PC-9 (cell line): ENCODE data around the gene PACRG. TPM values are rescaled to one million over a fixed set of nuclear protein-coding genes. Genes with fewer than 3 reads are reported as not detected.
"Not testable (repeated sequence)": the region's sequence is repeated elsewhere in the genome, so short reads cannot be mapped to it uniquely, and the experiment has no call there.

ENCODE experiments used
- Bru-seq: library from RNA; stranded (reverse); fragments of 400-500 nt; gene quantifications from one replicate; lab custom pipeline; 2021; lab: Mats Ljungman, UMichigan
- BruChase-seq, 2 experiments: library from RNA; stranded (reverse); fragments of 400-500 nt; gene quantifications; one replicate each; lab custom pipeline; 2021; lab: Mats Ljungman, UMichigan
- BruUV-seq: library from RNA; stranded (reverse); fragments of 400-500 nt; replicated peaks from 2 replicates; lab custom pipeline; 2021; lab: Mats Ljungman, UMichigan
- CTCF ChIA-PET: fragments of 300-600 bp; sonication (Branson Sonifier 250); formaldehyde crosslinking; loops from one replicate; lab custom pipeline; 2022; ENCODE audit warnings: antibody characterized with exemption; lab: Charles Lee
- POLR2A ChIA-PET: fragments of 300-600 bp; sonication (Branson Sonifier 250); formaldehyde crosslinking; loops from one replicate; lab custom pipeline; 2022; ENCODE audit warnings: antibody characterized with exemption; ENCODE audit not compliant: unreplicated experiment; lab: Charles Lee
- DNase-seq, 2 experiments: peaks; one replicate each; pipeline versions ENCODE4 v3.0.0 to v3.0.0-alpha.2; 2015 to 2022; ENCODE audit warnings: mixed read lengths in 1 of 2
- H2AFZ ChIP-seq: fragments of 200-600 bp; sonication (generic); 2 replicates; pipeline ENCODE4 v1.8.1; 2017; ENCODE audit warnings: antibody characterized with exemption
- H3F3A ChIP-seq: fragments of 200-600 bp; sonication (generic); 2 replicates; pipeline ENCODE4 v1.8.1; 2017; ENCODE audit warnings: antibody characterized with exemption, mild to moderate bottlenecking, low read depth; ENCODE audit not compliant: insufficient read depth
- H3K27ac ChIP-seq: fragments of 200-600 bp; sonication (generic); 2 replicates; pipeline ENCODE4 v1.6.1; 2016; ENCODE audit warnings: mixed run types
- H3K27me3 ChIP-seq: fragments of 200-600 bp; sonication (generic); 2 replicates; pipeline ENCODE4 v1.6.1; 2016; ENCODE audit warnings: low read depth, mixed run types; ENCODE audit not compliant: insufficient read depth
- H3K36me3 ChIP-seq: fragments of 200-600 bp; sonication (generic); 2 replicates; pipeline ENCODE4 v1.6.1; 2016; ENCODE audit warnings: low read depth, mixed run types
- H3K4me1 ChIP-seq: fragments of 200-600 bp; sonication (generic); replicated peaks from 2 replicates; pipeline ENCODE4 v1.6.1; 2016; ENCODE audit warnings: mixed run types; ENCODE audit not compliant: insufficient read depth
- H3K4me2 ChIP-seq: fragments of 200-600 bp; sonication (generic); 2 replicates; pipeline ENCODE4 v1.6.1; 2017; ENCODE audit warnings: mixed run types
- H3K4me3 ChIP-seq: fragments of 200-600 bp; sonication (generic); 2 replicates; pipeline ENCODE4 v1.6.1; 2016; ENCODE audit warnings: mixed run types
- H3K79me2 ChIP-seq: fragments of 200-600 bp; sonication (generic); 2 replicates; pipeline ENCODE4 v1.6.1; 2017; ENCODE audit warnings: low read depth, mixed run types
- H3K9me2 ChIP-seq: fragments of 200-600 bp; sonication (generic); 2 replicates; pipeline ENCODE4 v1.8.1; 2017; ENCODE audit warnings: mild to moderate bottlenecking; ENCODE audit not compliant: insufficient read depth
- H3K9me3 ChIP-seq: fragments of 200-600 bp; sonication (generic); 2 replicates; pipeline ENCODE4 v1.8.1; 2016; ENCODE audit warnings: low read depth; ENCODE audit not compliant: insufficient read depth
- H4K20me1 ChIP-seq: fragments of 200-600 bp; sonication (generic); 2 replicates; pipeline ENCODE4 v1.8.1; 2017; ENCODE audit not compliant: insufficient read depth
- CTCF ChIP-seq: fragments of 200-600 bp; sonication (generic); conservative IDR thresholded peaks from 2 replicates; pipeline ENCODE4 v1.6.1; 2017; ENCODE audit warnings: mixed run types, antibody characterized with exemption, mild to moderate bottlenecking, moderate library complexity
- EZH2 ChIP-seq: fragments of 200-600 bp; sonication (generic); IDR thresholded peaks from 2 replicates; pipeline ENCODE4 v1.8.0; 2017; ENCODE audit warnings: antibody characterized with exemption, low read depth
- intact Hi-C: fragments of 100-400 bp; cut with micrococcal nuclease; formaldehyde crosslinking; loops from one replicate; pipeline ENCODE4 v1.10.0; 2022; ENCODE audit not compliant: unreplicated experiment
- long read RNA-seq: library from polyadenylated mRNA; stranded (forward); transcript quantifications from one replicate; pipeline ENCODE4 v2.0.0, GENCODE V29; 2022
- total RNA-seq: library from RNA; stranded (reverse); gene quantifications from 2 replicates; pipeline ENCODE4 v1.2.3, GENCODE V29; 2021

PACRG gene
- total RNA-seq = not detected in 2 replicates
- percentile 1 among the genes with signal in this experiment for Bru-seq, nascent RNA
- percentile 1 among the genes with signal in this experiment for BruChase-seq, experiment 1, labeled RNA remaining after a 2-hour chase
- percentile 1 among the genes with signal in this experiment for BruChase-seq, experiment 2, labeled RNA remaining after a 6-hour chase
- long read RNA-seq = 0 reads

- Histone ChIP-seq H3K4me2 (peak within 1 kb of the TSS; percentile 77), H2AFZ (peak within 1 kb of the TSS; percentile 81), H3K79me2 (no peaks in the 10 kb centered on the region), H3K4me1 (0 out of 2 replicates have a peak, but pooled peaks cover 5% of the 10 kb centered on the region), H3K27me3 (no peaks in the 10 kb centered on the region), H3K36me3 (no peaks in the 10 kb centered on the region), H4K20me1 (no peaks in the 10 kb centered on the region), H3K9me2 (no peaks in the 10 kb centered on the region), H3K9me3 (no peaks in the 10 kb centered on the region), H3K4me3 (peak within 1 kb of the TSS; percentile 68), H3K27ac (no peak within 1 kb of the TSS), H3F3A (no peaks in the 10 kb centered on the region)
- TF ChIP-seq EZH2 (no peak), CTCF (no peak)
- intact Hi-C loops = no loop called here
- peak; percentile 90 to 93 for DNase-seq
- POLR2A ChIA-PET = no interaction called here
- CTCF ChIA-PET = no interaction called here
- BruUV-seq = no TSS peak
These were observed at the start of gene PACRG, which contains the start of gene PRKN for GRCh38 chr6:162727322-162728182. TSS of gene PACRG (plus strand) at chr6:162727974. TSS of gene PRKN (minus strand) at chr6:162727766.

- DNase-seq, intact Hi-C loops, POLR2A ChIA-PET, H3K36me3 ChIP-seq, BruUV-seq, H4K20me1 ChIP-seq, H3K9me2 ChIP-seq, H3K4me1 ChIP-seq, H3K27me3 ChIP-seq, H2AFZ ChIP-seq, H3K4me3 ChIP-seq, H3K4me2 ChIP-seq, H3K79me2 ChIP-seq, H3K9me3 ChIP-seq, H3F3A ChIP-seq, H3K27ac ChIP-seq, CTCF ChIA-PET: not testable (repeated sequence)
These were observed 48.9 kb upstream of the PACRG start for GRCh38 chr6:162678896-162679295.

GRCh38 chr6:162679681-162680080 is 48.1 kb upstream of the PACRG start:
- H3K79me2 ChIP-seq = no peaks in the 10 kb centered on the region
- POLR2A ChIA-PET = no interaction called here

More at GRCh38 chr6:162679681-162680080, 48.1 kb upstream of the PACRG start:
- Histone ChIP-seq H3K9me2 (no peaks in the 10 kb centered on the region), H4K20me1 (no peaks in the 10 kb centered on the region), H3K27me3 (no peaks in the 10 kb centered on the region), H2AFZ (no peak overlapping the region), H3K4me1 (no peaks in the 10 kb centered on the region), H3K36me3 (no peaks in the 10 kb centered on the region), H3K4me2 (no peak overlapping the region), H3F3A (no peaks in the 10 kb centered on the region), H3K9me3 (no peaks in the 10 kb centered on the region), H3K27ac (no peak overlapping the region), H3K4me3 (no peak overlapping the region)
- DNase-seq = no peak
- no peak for TF ChIP-seq EZH2
- TF ChIP-seq CTCF = no peak
- intact Hi-C loops = no loop called here
- CTCF ChIA-PET = no interaction called here
- no TSS peak for BruUV-seq
